A549 (cell line): Measurements from ENCODE around the gene PDE4C. TPM values are rescaled to one million over a fixed set of nuclear protein-coding genes. Genes with fewer than 3 reads are reported as not detected.
A peak's percentile ranks its signal among the peaks of the same experiment; 100 is the strongest.

Experiments used
- ATAC-seq, 2 experiments: fragments of 200-7000 bp in 1 of 2; fragments of >200 bp in 1 of 2; cut with Nextera tagmentation in 1 of 2; cut with Tn5 transposase in 1 of 2; 3 replicates each; pipeline versions ENCODE4 v1.8.0 to v1.9.1; 2018 to 2020; ENCODE audit warnings: mild to moderate bottlenecking in 1 of 2, moderate library complexity in 1 of 2
- CTCF ChIA-PET: fragments of 300-600 bp; sonication (Branson Sonifier 250); formaldehyde crosslinking; extraction: SDS; loops from one replicate; lab custom pipeline; 2021; ENCODE audit warnings: antibody characterized with exemption, inconsistent platforms; lab: Yijun Ruan, JAX
- POLR2A ChIA-PET: fragments of 350-600 bp; formaldehyde crosslinking; extraction: SDS; loops from one replicate; lab custom pipeline; 2021; ENCODE audit warnings: antibody characterized with exemption, inconsistent platforms; lab: Yijun Ruan, JAX
- DNase-seq, 2 experiments: peaks; one replicate each; pipeline versions ENCODE4 v3.0.0 to v3.0.0-alpha.2; 2011 to 2016; ENCODE audit warnings: low read depth in 1 of 2, low spot score in 1 of 2
- FAIRE-seq: peaks from 2 replicates; lab custom pipeline; 2011; peaks lifted over from hg19 to GRCh38; lab: Jason Lieb, UNC
- H3K27ac ChIP-seq, 2 experiments: fragments of >200 bp; sonication (Bioruptor Twin); formaldehyde crosslinking; 3 replicates each; pipeline ENCODE4 v1.5.1; 2016 to 2017
- H3K4me1 ChIP-seq: fragments of >200 bp; sonication (Bioruptor Twin); formaldehyde crosslinking; 3 replicates; pipeline ENCODE4 v1.6.1; 2016
- H3K4me2 ChIP-seq: fragments of >200 bp; sonication (Bioruptor Twin); formaldehyde crosslinking; 3 replicates; pipeline ENCODE4 v1.6.1; 2016
- H3K4me3 ChIP-seq: fragments of >200 bp; sonication (Bioruptor Twin); formaldehyde crosslinking; 3 replicates; pipeline ENCODE4 v1.5.1; 2016
- H3K9me3 ChIP-seq: fragments of >200 bp; sonication (Bioruptor Twin); formaldehyde crosslinking; 3 replicates; pipeline ENCODE4 v1.6.1; 2016
- CHD2 ChIP-seq: fragments of 150-350 bp; IDR thresholded peaks from 2 replicates; pipeline ENCODE4 v1.6.1; 2014; ENCODE audit warnings: low read length; ENCODE audit not compliant: partially characterized antibody
- ELK1 ChIP-seq: fragments of 150-350 bp; IDR thresholded peaks from 2 replicates; pipeline ENCODE4 v1.6.1; 2014; ENCODE audit warnings: low read depth, mild to moderate bottlenecking, low read length
- FOSB ChIP-seq: fragments of 250-450 bp; sonication (Bioruptor Pico); IDR thresholded peaks from 2 replicates; pipeline ENCODE4 v1.5.0; 2020; ENCODE audit warnings: mild to moderate bottlenecking, moderate library complexity
- FOSL2 ChIP-seq, 2 experiments: fragments of 450-650 bp in 1 of 2; fragments of >200 bp in 1 of 2; sonication (Bioruptor Twin) in 1 of 2; formaldehyde crosslinking; IDR thresholded peaks; 2 replicates each; pipeline versions ENCODE4 v1.5.0 to v1.6.1; 2016 to 2020; ENCODE audit warnings: mild to moderate bottlenecking in 1 of 2, moderate library complexity in 1 of 2
- HOXA7 ChIP-seq: fragments of 250-450 bp; sonication (Bioruptor Pico); IDR thresholded peaks from 2 replicates; pipeline ENCODE4 v1.5.0; 2020; ENCODE audit warnings: mild to moderate bottlenecking, moderate library complexity
- JUN ChIP-seq, 2 experiments: fragments of >200 bp; sonication (Bioruptor Twin); formaldehyde crosslinking; IDR thresholded peaks; 2 replicates in 1 of 2; 3 replicates in 1 of 2; pipeline ENCODE4 v1.6.1; 2016 to 2017
- JUNB ChIP-seq: fragments of >200 bp; sonication (Bioruptor Twin); formaldehyde crosslinking; IDR thresholded peaks from 2 replicates; pipeline ENCODE4 v1.6.1; 2016
- KDM5A ChIP-seq: fragments of 200-600 bp; sonication (generic); IDR thresholded peaks from 2 replicates; pipeline ENCODE4 v1.6.1; 2016; ENCODE audit warnings: antibody characterized with exemption, mild to moderate bottlenecking
- MAX ChIP-seq: IDR thresholded peaks from 2 replicates; pipeline ENCODE4 v1.6.1; 2012
- MAZ ChIP-seq: fragments of 150-350 bp; IDR thresholded peaks from 2 replicates; pipeline ENCODE4 v1.6.1; 2014; ENCODE audit warnings: antibody characterized with exemption, low read depth, low read length, borderline replicate concordance
- NR3C1 ChIP-seq: fragments of >200 bp; sonication (Bioruptor Twin); formaldehyde crosslinking; IDR thresholded peaks from 3 replicates; pipeline ENCODE4 v1.6.1; 2017
- POLR2AphosphoS2 ChIP-seq: conservative IDR thresholded peaks from 2 replicates; pipeline ENCODE4 v1.6.1; 2012; ENCODE audit warnings: low read length, improper control_type of control experiment, inconsistent platforms
- REST ChIP-seq: fragments of 200-600 bp; sonication (generic); IDR thresholded peaks from 2 replicates; pipeline ENCODE4 v1.6.1; 2016; ENCODE audit warnings: antibody characterized with exemption, mild to moderate bottlenecking, moderate library complexity
- TFCP2L1 ChIP-seq: fragments of 250-450 bp; sonication (Bioruptor Pico); IDR thresholded peaks from 2 replicates; pipeline ENCODE4 v1.5.0; 2021; ENCODE audit warnings: mild to moderate bottlenecking
- TP53 ChIP-seq: fragments of 250-450 bp; sonication (Bioruptor Pico); IDR thresholded peaks from 2 replicates; pipeline ENCODE4 v1.5.0; 2021; ENCODE audit warnings: mild to moderate bottlenecking, moderate library complexity
- USF2 ChIP-seq: fragments of 450-650 bp; IDR thresholded peaks from 2 replicates; pipeline ENCODE4 v1.6.1; 2014; ENCODE audit warnings: antibody characterized with exemption
- WGBS: methylation state at CpG from one replicate; pipeline ENCODE4 v1.1.6; 2017; ENCODE audit errors: missing lambda C conversion rate; 5-methylcytosine and 5-hydroxymethylcytosine counted together
- polyA minus RNA-seq: library from RNA; depleted of rRNA, polyadenylated mRNA; stranded (reverse); fragments of >200 nt; gene quantifications from 2 replicates; pipeline ENCODE4 v1.2.3, GENCODE V29; 2011; rRNA and poly(A)+ RNA removed
- polyA plus RNA-seq, 4 experiments: library from polyadenylated mRNA; depleted of rRNA in 3 of 4; stranded (reverse); fragments of >200 nt; fragmentation: RNase III in 1 of 4; extraction: RNeasy Plus Mini Kit Qiagen cat#74134 plus additional on column Dnase treatment in 1 of 4; gene quantifications; 2 replicates in 3 of 4; 3 replicates in 1 of 4; pipeline ENCODE4 v1.2.3, GENCODE V29; 2011 to 2017

Gene PDE4C
- 0.25 and 0.54 TPM in 2 replicates for polyA plus RNA-seq (2011; rRNA removed)
- polyA plus RNA-seq (2012; cell fraction: cytosol; rRNA removed) = 0.33 and 0.53 TPM in 2 replicates
- polyA plus RNA-seq (2012; cell fraction: nucleus; rRNA removed) = 2.6 and 3.3 TPM in 2 replicates
- polyA plus RNA-seq (2017; fragmentation: RNase III; extraction: RNeasy Plus Mini Kit Qiagen cat#74134 plus additional on column Dnase treatment) = 0.34 to 0.65 TPM (median 0.55 TPM) in 3 replicates
- 0.21 TPM in 1 of 2 replicates, not detected in the other for polyA minus RNA-seq

- H3K4me3 ChIP-seq = no peak within 1 kb of the TSS; the same call in 2 of the 3 replicates
- H3K4me1 ChIP-seq = peaks cover 8% of the 10 kb centered on the region
- H3K4me2 ChIP-seq = peak within 1 kb of the TSS; percentile 84; the same call in 2 of the 3 replicates
- FAIRE-seq (no peak), DNase-seq (no peak), ATAC-seq (no peak)
- TF ChIP-seq CHD2 = no peak
- no peak for TF ChIP-seq USF2
- TF ChIP-seq JUN (IDR thresholded peaks at IDR 0.05) = no peak
- no peak for TF ChIP-seq MAX
- POLR2A ChIA-PET = no interaction called here
- 50% methylated on average over 27 of the region's 51 CpGs for WGBS
- CTCF ChIA-PET = interaction anchor here (1.3 to 2.4 kb wide), 2 partner anchors 26 to 54 kb away, joined by 3 to 9 read pairs; no protein-coding TSS in a partner anchor
- peak within 1 kb of the TSS in 1 of 2 experiments; percentile 85; a peak in 2 of 6 replicates for H3K27ac ChIP-seq
- H3K9me3 ChIP-seq = no peaks in the 10 kb centered on the region
These were observed at the start of gene PDE4C for GRCh38 chr19:18225702-18226468. Gene PDE4C, minus strand, starts transcription at chr19:18226438. Its CDS starts 23 bp downstream, at chr19:18226415.

- Histone ChIP-seq H3K9me3 (no peaks in the 10 kb centered on the region), H3K4me1 (peaks cover 52% of the 10 kb centered on the region), H3K4me3 (peak overlapping the region; percentile 25; the same call in 1 of the 3 replicates), H3K27ac (peak overlapping the region; percentile 88 to 94), H3K4me2 (peak overlapping the region; percentile 88)
- CTCF ChIA-PET = interaction anchor here (1.1 to 10.2 kb wide), 8 partner anchors 14 to 145 kb away, joined by 3 to 158 read pairs (median 6); partner anchors contain the start of genes LSM4 and SSBP4
- DNase-seq = peak; percentile 72 to 81
- peak; percentile 77 to 87 for ATAC-seq
- FAIRE-seq = no peak
- TF ChIP-seq NR3C1 (no peak), MAX (peak; percentile 37), JUN (IDR thresholded peaks at IDR 0.05) (peak in 1 of 2 experiments; percentile 51; a peak in 1 of 5 replicates), TFCP2L1 (CRISPR knock-in tag) (peak; percentile 79; the same call in 1 of the 2 replicates), POLR2AphosphoS2 (peak; percentile 94), HOXA7 (CRISPR knock-in tag) (peak; percentile 10), FOSL2 (IDR thresholded peaks at IDR 0.05) (peak; percentile 50; the same call in 1 of the 2 replicates), FOSL2 (CRISPR knock-in tag; IDR thresholded peaks at IDR 0.05) (peak; percentile 95), FOSB (CRISPR knock-in tag) (peak; percentile 36; the same call in 1 of the 2 replicates), ELK1 (no peak), MAZ (no peak), JUNB (0 out of 2 replicates have a peak, but pooled peaks have one; percentile 26)
- WGBS = 8% methylated on average over 4 of the region's 13 CpGs
- POLR2A ChIA-PET = interaction anchor here (1.0 to 1.4 kb wide), 5 partner anchors 18 to 64 kb away, joined by 3 to 10 read pairs (median 5); partner anchors contain the start of gene LSM4
These were observed 48.6 kb upstream of the PDE4C start for GRCh38 chr19:18274781-18275356.

- Histone ChIP-seq H3K4me2 (peak within 1 kb of the TSS; percentile 88), H3K4me3 (peak within 1 kb of the TSS; percentile 25; the same call in 1 of the 3 replicates), H3K27ac (peak within 1 kb of the TSS; percentile 88 to 94), H3K9me3 (no peaks in the 10 kb centered on the region), H3K4me1 (peaks cover 52% of the 10 kb centered on the region)
- DNase-seq (peak; percentile 53 to 64), FAIRE-seq (no peak), ATAC-seq (peak; percentile 44 to 73)
- ChIA-PET POLR2A (interaction anchor here (1.0 to 1.4 kb wide), 3 partner anchors 19 to 65 kb away, joined by 3 to 10 read pairs (median 5); partner anchors contain the start of gene LSM4), CTCF (interaction anchor here (0.8 to 10.2 kb wide), 9 partner anchors 14 to 142 kb away, joined by 3 to 158 read pairs (median 5); partner anchors contain the start of gene LSM4)
- TF ChIP-seq TP53 (CRISPR knock-in tag) (peak; percentile 21; the same call in 1 of the 2 replicates), CHD2 (peak; percentile 17), MAZ (no peak), REST (0 out of 2 replicates have a peak, but pooled peaks have one; percentile 0), POLR2AphosphoS2 (peak; percentile 76; the same call in 1 of the 2 replicates), HOXA7 (CRISPR knock-in tag) (peak; percentile 9; the same call in 1 of the 2 replicates), KDM5A (no peak)
- 48% methylated on average over 6 of the region's 9 CpGs for WGBS
These were observed 48.1 kb upstream of the PDE4C start, which contains the start of gene IQCN for GRCh38 chr19:18274219-18274780. Gene IQCN, minus strand, starts transcription at chr19:18274452. Its CDS starts 4,974 bp downstream, at chr19:18269478.
